NCI-H774 (cell line): Measurements from ENCODE around the gene ARRDC2.
"Not testable (repeated sequence)": the region's sequence is repeated elsewhere in the genome, so short reads cannot be mapped to it uniquely, and the experiment has no call there.

Experiments
- DNase-seq: peaks from one replicate; lab custom pipeline; 2025; lab: John Stamatoyannopoulos, UW

Gene ARRDC2

GRCh38 chr19:17989425-17990094 is 18.4 kb upstream of the ARRDC2 start:
- no peak for DNase-seq

GRCh38 chr19:17993076-17993813 is 14.7 kb upstream of the ARRDC2 start:
- DNase-seq: no peak

GRCh38 chr19:17996826-17997316 is 11.1 kb upstream of the ARRDC2 start:
- peak; percentile 54 for DNase-seq

- no peak for DNase-seq
Observed at GRCh38 chr19:17997969-17998826, 9.8 kb upstream of the ARRDC2 start.

- no peak for DNase-seq
Observed at GRCh38 chr19:17998827-17999150, 9.2 kb upstream of the ARRDC2 start.

- DNase-seq: no peak
Observed at GRCh38 chr19:17999684-18000479, 8.1 kb upstream of the ARRDC2 start.

- DNase-seq: no peak
Observed at GRCh38 chr19:18000480-18000914, 7.5 kb upstream of the ARRDC2 start.

- DNase-seq: peak; percentile 76
Observed at GRCh38 chr19:18000915-18001776, 6.8 kb upstream of the ARRDC2 start.

- DNase-seq: no peak
Observed at GRCh38 chr19:18001777-18002345, 6.1 kb upstream of the ARRDC2 start.

GRCh38 chr19:18002347-18002850 is 5.6 kb upstream of the ARRDC2 start:
- DNase-seq: no peak

- DNase-seq: not testable (repeated sequence)
Observed at GRCh38 chr19:18005750-18006149, 2.2 kb upstream of the ARRDC2 start.

GRCh38 chr19:18007044-18007916 is 690 bp upstream of the ARRDC2 start:
- peak; percentile 58 for DNase-seq

GRCh38 chr19:18008814-18009213 is 844 bp downstream of the ARRDC2 start:
- no peak for DNase-seq

GRCh38 chr19:18009412-18010066 is 1.6 kb downstream of the ARRDC2 start:
- no peak for DNase-seq

GRCh38 chr19:18010149-18010548 is 2.2 kb downstream of the ARRDC2 start:
- DNase-seq: no peak

- no peak for DNase-seq
Observed at GRCh38 chr19:18013210-18014111, 5.5 kb downstream of the ARRDC2 start.

GRCh38 chr19:18014197-18014596 is 6.2 kb downstream of the ARRDC2 start:
- DNase-seq: no peak
